Thyroid gland (tissue), 4 donors: ENCODE data around the gene ATP9B. TPM values are rescaled to one million over a fixed set of nuclear protein-coding genes. Genes with fewer than 3 reads are reported as not detected.

Source experiments
- DNase-seq, 2 donors: peaks; one replicate each; pipeline ENCODE4 v3.0.0-alpha.2; 2019
- H3K27ac ChIP-seq, 3 donors: fragments of 200-600 bp; sonication (generic); 1 replicate in 2 of 3; 2 replicates in 1 of 3; pipeline ENCODE4 v1.5.1; 2016 to 2019; ENCODE audit warnings: mild to moderate bottlenecking in 1 of 3, moderate library complexity in 1 of 3
- H3K27me3 ChIP-seq: fragments of 200-600 bp; sonication (generic); one replicate; pipeline ENCODE4 v1.5.1; 2019
- H3K36me3 ChIP-seq, 2 donors: fragments of 200-600 bp; sonication (generic); one replicate each; pipeline ENCODE4 v1.5.1; 2016 to 2019
- H3K4me1 ChIP-seq, 2 donors: fragments of 200-600 bp; sonication (generic); one replicate each; pipeline ENCODE4 v1.5.1; 2017 to 2019
- H3K4me3 ChIP-seq, 3 donors: fragments of 200-600 bp; sonication (generic); replicated peaks in 1 of 3; 1 replicate in 2 of 3; 2 replicates in 1 of 3; pipeline ENCODE4 v1.5.1; 2016; ENCODE audit warnings: mild to moderate bottlenecking in 1 of 3
- H3K9me3 ChIP-seq: fragments of 200-600 bp; sonication (generic); one replicate; pipeline ENCODE4 v1.5.1; 2017
- POLR2A ChIP-seq, 2 donors: fragments of 450-650 bp; IDR thresholded peaks; one replicate each; pipeline ENCODE4 v1.6.1; 2017; ENCODE audit warnings: antibody characterized with exemption in 2 of 2, mild to moderate bottlenecking in 2 of 2, moderate library complexity in 1 of 2
- WGBS, 2 donors: methylation state at CpG; one replicate each; pipeline ENCODE4 v1.1.5; 2017; 5-methylcytosine and 5-hydroxymethylcytosine counted together
- intact Hi-C: fragments of 100-400 bp; cut with DNase I; formaldehyde crosslinking; loops from one replicate; pipeline ENCODE4 v1.15.1; 2023
- total RNA-seq, 4 donors: library from RNA; depleted of rRNA; stranded (reverse); fragments of >200 nt; gene quantifications; one replicate each; pipeline ENCODE4 v1.2.3, GENCODE V29; 2016
- TF ChIP-seq, protein P1 (sequence below), 6 experiments: fragments of 200-600 bp in 3 of 6; fragments of 450-650 bp in 3 of 6; sonication (generic) in 3 of 6; IDR thresholded peaks; one replicate each; pipeline ENCODE4 v1.5.1; 2016 to 2019; ENCODE audit warnings: antibody characterized with exemption in 6 of 6, mild to moderate bottlenecking in 2 of 6, inconsistent platforms in 1 of 6, moderate library complexity in 1 of 6

Gene ATP9B
- total RNA-seq, 4 donors from 2014 or later: 30.6 to 58.1 (median 48.2) TPM

DNA sequence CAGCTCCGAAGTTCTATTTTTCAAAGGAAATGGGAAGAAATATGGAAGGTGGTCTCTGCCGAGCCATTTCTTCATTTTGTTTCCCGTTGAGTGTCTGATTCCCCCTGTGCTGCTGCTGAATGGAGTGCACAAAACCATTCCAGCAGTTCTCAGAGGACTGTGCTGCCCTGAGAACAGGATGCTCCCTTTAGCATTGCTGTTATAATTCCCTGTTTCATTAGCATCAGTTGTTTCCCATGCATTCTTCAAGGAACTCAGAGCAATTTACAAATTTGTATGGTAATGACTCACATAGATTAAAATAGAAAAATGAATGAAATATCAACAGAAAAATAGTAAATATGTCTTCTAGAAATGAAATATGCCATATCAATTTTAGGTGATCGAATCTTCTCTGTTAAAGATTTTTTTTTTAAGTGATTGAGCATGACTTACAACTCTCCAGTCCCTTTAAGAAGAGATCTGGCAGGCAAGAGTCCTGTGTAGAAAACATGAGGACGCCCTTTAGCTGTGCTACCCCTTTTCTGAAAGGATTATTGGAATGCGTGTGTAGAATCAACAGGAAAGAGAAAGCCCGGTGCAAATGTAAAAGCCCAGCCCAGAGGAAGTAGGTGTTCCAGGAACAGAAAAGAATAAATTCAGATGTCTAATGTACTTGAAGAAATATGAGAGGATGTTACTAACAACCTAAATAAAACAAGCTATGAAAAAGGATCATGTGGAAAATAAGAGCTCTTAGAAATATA is 118.5 kb downstream of the ATP9B start:
- no peaks in the 10 kb centered on the region for H3K36me3 ChIP-seq
- no peak overlapping the region for H3K27ac ChIP-seq
- H3K27me3 ChIP-seq: no peaks in the 10 kb centered on the region
- H3K4me1 ChIP-seq: no peaks in the 10 kb centered on the region
- intact Hi-C loops: no loop called here
- no peak overlapping the region for H3K4me3 ChIP-seq
- 74 to 76% methylated on average over 7 of the region's 7 CpGs for WGBS, 2 donors
- TF ChIP-seq, protein P1, sequence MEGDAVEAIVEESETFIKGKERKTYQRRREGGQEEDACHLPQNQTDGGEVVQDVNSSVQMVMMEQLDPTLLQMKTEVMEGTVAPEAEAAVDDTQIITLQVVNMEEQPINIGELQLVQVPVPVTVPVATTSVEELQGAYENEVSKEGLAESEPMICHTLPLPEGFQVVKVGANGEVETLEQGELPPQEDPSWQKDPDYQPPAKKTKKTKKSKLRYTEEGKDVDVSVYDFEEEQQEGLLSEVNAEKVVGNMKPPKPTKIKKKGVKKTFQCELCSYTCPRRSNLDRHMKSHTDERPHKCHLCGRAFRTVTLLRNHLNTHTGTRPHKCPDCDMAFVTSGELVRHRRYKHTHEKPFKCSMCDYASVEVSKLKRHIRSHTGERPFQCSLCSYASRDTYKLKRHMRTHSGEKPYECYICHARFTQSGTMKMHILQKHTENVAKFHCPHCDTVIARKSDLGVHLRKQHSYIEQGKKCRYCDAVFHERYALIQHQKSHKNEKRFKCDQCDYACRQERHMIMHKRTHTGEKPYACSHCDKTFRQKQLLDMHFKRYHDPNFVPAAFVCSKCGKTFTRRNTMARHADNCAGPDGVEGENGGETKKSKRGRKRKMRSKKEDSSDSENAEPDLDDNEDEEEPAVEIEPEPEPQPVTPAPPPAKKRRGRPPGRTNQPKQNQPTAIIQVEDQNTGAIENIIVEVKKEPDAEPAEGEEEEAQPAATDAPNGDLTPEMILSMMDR (IDR thresholded peaks at IDR 0.05): no peak
- TF ChIP-seq POLR2A (IDR thresholded peaks at IDR 0.05): no peak
- H3K9me3 ChIP-seq: no peaks in the 10 kb centered on the region
- no peak for DNase-seq

DNA sequence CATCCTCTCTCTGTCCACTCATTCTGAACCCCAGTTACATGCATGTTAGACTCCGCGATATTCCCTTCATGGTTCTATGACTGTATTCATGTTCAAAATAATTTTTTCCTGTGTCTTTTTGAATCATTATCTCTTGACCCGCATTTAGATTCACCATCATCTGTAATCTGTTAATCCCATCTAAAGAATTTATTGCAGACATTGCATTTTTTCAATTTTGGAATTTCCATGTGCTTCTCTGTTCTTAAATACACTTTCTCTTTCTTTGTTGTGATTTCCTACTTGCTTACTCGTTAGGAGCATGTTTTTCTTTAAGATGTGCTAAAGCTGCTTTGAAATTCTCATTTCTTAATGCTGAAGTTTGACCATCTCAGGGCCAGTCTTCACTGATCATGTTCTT is 122.2 kb downstream of the ATP9B start:
- no peak overlapping the region for H3K27ac ChIP-seq
- H3K4me1 ChIP-seq: no peaks in the 10 kb centered on the region
- H3K9me3 ChIP-seq: no peaks in the 10 kb centered on the region
- no peak for DNase-seq
- H3K27me3 ChIP-seq: no peaks in the 10 kb centered on the region
- 83 to 93% methylated on average over 4 of the region's 4 CpGs for WGBS, 2 donors
- no peak overlapping the region for H3K4me3 ChIP-seq
- no peak for TF ChIP-seq POLR2A (IDR thresholded peaks at IDR 0.05)
- TF ChIP-seq, protein P1 (IDR thresholded peaks at IDR 0.05): no peak
- H3K36me3 ChIP-seq: no peaks in the 10 kb centered on the region
- intact Hi-C loops: no loop called here

DNA sequence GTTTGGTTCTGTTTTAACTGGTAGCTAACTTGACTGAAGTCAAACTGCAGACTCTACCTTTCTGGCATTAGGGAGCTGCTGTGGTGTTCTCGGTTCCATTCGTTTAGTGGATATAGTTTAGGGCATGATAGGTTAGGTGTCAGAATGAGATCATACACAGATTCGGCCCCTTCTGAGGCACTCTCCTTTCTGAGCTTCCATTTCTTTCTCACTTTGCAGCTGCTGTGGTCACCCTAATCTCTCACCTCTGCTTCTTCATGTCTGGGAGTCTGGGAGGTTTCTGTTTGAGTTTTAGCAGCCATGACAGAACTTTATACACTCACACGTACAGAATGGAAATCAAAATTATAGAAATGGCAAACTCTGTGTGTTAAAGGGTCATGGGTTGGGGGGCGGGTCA is 122.8 kb downstream of the ATP9B start:
- Histone ChIP-seq H3K4me1 (no peaks in the 10 kb centered on the region), H3K4me3 (no peak overlapping the region), H3K36me3 (no peaks in the 10 kb centered on the region), H3K27ac (no peak overlapping the region), H3K27me3 (no peaks in the 10 kb centered on the region), H3K9me3 (no peaks in the 10 kb centered on the region)
- 92 to 96% methylated on average over 5 of the region's 5 CpGs for WGBS, 2 donors
- intact Hi-C loops: no loop called here
- TF ChIP-seq, protein P1 (IDR thresholded peaks at IDR 0.05): no peak
- TF ChIP-seq POLR2A (IDR thresholded peaks at IDR 0.05): no peak
- DNase-seq: no peak

DNA sequence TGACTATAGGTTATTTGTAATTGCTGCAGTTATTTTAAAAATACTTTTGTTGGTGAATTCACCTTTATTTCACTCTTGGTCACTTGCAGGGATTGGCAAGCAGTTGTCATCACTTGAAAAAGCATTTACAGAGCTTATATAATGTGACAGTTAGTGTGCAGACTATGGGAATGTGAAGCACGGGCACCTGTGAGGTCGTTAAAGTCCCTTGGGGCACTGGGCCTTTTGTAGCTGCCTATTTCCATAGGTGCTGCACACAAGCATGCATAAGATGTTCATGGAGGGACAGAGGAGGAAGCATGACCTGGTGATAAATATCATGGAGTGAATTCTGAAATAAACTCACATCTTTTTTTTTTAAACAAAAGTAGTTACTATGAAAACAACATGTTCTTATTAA is 124.6 kb downstream of the ATP9B start:
- Histone ChIP-seq H3K27ac (no peak overlapping the region), H3K4me1 (no peaks in the 10 kb centered on the region), H3K27me3 (no peaks in the 10 kb centered on the region), H3K36me3 (no peaks in the 10 kb centered on the region), H3K4me3 (no peak overlapping the region), H3K9me3 (no peaks in the 10 kb centered on the region)
- DNase-seq: no peak
- intact Hi-C loops: no loop called here
- TF ChIP-seq, protein P1 (IDR thresholded peaks at IDR 0.05): no peak
- no peak for TF ChIP-seq POLR2A (IDR thresholded peaks at IDR 0.05)
- 65 to 71% methylated on average over 2 of the region's 2 CpGs for WGBS, 2 donors
